HG03457 (cell line): ENCODE measurements around the gene ITLN1.
A peak's percentile ranks its signal among the peaks of the same experiment; 100 is the strongest.

Source experiments
- ATAC-seq: cut with Tn5 transposase; IDR thresholded peaks from one replicate; pipeline ENCODE4 v1.9.1; 2021; ENCODE audit warnings: moderate number of reproducible peaks; ENCODE audit not compliant: unreplicated experiment

ITLN1 gene

DNA sequence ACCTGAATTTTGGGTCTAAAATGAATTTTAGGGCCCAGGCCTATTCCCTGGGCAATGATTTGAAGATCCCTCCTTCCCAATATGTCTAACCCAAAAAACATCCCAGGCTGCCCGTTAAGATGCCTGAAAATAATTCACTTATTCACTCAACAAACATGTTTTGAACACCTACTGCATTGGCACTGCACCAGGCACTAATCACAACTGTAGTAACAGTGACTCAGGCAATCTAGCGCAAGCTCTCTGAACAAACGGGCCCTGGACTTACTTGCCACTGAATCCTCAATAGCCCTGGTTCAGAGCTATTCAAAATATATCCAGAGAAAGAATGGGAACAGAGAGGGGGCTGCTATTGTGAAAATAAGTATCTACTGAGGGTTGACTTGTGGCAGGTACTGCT is 26.5 kb downstream of the ITLN1 start:
- ATAC-seq = no peak

DNA sequence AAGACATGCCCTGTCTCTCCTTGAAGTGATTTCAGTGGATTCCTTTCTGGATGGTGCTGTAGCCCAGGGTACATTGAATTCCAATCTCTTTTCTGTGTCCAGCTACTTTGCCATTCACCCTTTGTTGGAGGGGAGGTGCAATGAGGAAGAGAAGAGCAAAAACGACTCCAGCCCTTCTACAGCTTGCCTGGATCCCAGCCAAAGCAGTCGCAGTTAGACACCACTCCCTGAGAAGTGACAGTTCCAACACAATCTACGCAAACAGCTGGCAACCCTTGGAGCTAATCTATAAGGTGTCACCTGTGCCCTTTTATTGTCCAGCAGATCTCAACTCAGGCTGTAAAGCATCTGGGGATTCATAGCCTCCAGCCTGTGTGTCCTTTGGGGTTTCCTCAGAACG is 26.9 kb downstream of the ITLN1 start:
- no peak for ATAC-seq

GRCh38 chr1:160855181-160855981 is 29.6 kb downstream of the ITLN1 start:
- ATAC-seq = peak; percentile 70

DNA sequence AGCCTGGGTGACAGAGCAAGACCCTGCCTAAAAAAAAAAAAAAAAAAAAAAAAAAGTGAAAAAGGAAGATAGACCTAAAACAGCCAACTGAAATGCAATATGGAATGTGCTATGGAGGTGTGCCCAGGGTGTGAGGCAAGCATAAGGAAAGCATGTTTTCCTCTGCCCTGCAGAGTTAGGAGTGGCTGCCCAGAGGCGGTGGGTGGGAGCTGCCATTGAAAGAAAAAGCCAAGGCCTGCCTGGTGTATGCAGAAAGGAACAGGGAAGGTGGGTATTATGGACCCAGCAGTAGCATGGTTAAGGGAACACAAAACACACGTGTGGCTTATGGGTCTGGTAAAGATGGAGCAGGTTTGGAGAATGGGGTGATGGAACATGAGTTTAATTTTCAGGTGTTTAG is 31.2 kb downstream of the ITLN1 start:
- no peak for ATAC-seq

- ATAC-seq = no peak
Observed at GRCh38 chr1:160853014-160853413, 32.0 kb downstream of the ITLN1 start.

GRCh38 chr1:160850993-160851392 is 34.0 kb downstream of the ITLN1 start:
- ATAC-seq = no peak

DNA sequence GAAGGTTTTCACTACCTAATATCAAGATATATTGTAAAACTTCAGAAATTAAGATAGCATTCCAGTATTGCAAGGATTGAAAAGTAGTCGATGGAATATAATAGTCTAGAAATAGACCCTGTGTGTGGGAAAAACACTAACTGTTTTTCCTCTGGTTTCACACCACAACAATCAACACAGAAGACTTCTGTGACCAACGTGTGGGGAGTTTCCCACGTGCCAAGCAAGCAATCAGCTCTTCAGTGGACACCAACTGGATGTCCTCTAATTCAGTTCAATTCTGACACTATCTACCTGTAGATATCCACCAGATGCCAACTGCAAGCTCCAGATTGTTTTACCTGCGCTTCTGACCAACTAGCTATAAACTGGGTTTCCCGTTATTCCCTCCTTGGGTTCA is 34.4 kb downstream of the ITLN1 start:
- no peak for ATAC-seq

DNA sequence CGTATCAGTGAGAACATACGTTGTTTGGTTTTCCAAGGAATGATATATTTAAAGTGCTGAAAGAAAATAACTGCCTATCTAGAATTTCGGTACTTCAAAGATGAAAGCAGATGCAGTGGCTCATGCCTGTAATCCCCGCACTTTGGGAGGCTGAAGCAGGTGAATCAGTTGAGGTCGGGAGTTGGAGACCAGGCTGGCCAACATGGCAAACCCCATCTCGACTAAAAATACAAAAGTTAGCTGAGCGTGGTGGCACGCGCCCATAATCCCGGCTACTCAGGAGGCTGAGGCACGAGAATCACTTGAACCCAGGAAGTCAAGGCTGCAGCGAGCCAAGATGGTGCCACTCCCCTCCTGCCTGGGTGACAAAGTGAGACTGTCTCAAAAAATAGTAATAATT is 38.7 kb downstream of the ITLN1 start:
- ATAC-seq = no peak

- no peak for ATAC-seq
Observed at GRCh38 chr1:160844447-160845232, 40.3 kb downstream of the ITLN1 start.

GRCh38 chr1:160841079-160841478 is 43.9 kb downstream of the ITLN1 start:
- ATAC-seq = no peak

DNA sequence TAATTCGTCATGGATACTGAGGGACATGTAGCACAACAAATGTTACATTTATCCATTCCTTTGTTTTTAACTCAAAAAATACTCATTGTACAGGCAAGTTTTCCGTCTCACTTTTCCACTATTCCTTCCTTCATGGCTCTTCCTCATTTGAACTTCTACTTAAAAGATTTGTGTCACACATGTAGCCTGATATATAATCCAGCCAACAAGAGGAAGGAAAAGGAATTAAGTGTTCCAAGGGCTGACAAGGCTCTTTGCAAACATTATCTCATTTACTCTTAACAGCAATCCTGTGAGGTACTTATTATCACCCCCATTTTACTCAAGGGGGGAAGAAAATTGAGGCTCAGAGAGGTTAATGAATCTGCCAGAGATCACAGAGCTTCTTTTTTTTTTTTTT is 45.2 kb downstream of the ITLN1 start:
- no peak for ATAC-seq

DNA sequence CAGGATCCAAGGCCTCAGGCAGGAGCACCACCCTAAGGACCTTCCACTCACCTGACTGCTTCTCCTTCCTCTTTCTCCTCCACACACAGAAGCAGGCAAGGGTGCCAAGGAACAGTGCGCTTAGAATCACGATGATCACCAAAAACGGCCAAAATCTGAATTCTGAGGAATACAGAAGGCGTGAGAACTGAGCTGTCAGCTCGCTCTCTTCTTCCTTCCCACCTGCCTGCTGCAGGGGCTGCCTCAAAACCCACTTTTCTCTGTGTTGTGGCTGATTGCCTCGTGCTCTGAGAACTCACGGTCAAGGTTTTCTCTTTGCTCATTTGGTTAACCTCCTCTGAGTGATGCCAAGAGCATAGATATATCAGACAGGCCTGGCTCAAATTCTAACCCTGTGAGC is 46.1 kb downstream of the ITLN1 start:
- ATAC-seq = no peak

DNA sequence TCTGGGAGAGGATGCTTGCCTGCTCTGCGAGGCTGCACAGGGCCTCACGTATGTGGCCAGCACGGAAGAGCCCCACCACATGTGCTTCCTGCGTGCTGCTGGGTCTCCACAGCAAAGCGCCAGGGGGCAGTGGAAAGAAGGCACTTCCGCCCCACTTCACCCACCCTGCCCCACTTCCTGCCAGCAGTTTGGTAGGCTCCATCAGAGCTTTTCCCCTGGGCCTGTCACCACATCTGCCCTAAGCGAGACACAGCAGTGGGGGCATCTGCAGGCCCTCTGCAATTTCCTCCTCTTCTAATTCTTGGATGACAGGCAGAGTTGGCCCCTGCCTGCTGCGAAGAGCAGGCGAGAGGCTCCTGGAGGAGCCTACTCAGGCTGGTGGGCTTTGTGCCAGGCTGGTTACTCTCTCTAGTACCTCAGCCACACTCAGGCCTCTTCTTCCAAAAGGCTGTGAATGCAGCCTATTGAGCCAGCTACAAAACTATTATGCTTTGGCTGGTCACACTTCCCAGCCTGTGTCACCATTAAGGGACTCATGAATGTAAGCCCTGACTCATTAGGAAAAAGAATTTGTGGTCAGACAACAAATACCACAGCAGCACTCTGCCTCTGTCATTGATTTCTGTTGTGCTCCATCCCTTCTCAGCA is 47.3 kb downstream of the ITLN1 start:
- peak; percentile 67 for ATAC-seq

DNA sequence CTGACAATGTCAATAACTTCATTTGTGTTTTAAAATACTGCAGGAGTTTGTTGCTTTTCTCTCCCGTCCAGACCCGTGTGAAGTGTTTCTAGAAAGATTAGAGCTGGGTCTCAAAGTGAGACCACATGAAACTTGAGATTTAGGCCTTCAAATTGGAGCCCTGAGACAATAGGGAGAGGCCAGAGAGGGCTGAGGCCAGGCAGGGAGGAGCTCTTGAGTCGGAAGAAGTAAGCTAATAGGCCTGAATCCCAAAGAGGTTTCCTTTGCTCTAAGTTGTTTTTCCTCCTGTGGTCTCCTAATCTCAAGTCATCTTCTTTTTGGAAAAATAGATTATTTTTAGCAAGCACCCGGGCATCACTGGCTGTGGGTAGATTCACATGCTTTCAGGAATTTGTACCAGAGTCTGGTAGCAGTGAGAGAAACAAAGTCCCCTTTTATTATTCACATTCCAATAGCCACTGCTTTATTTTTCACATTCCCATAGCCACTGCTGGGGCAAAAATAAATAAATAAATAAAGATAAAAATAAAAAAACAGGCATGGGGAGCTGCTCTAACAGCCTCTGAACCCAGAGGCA is 47.9 kb downstream of the ITLN1 start:
- ATAC-seq = no peak

DNA sequence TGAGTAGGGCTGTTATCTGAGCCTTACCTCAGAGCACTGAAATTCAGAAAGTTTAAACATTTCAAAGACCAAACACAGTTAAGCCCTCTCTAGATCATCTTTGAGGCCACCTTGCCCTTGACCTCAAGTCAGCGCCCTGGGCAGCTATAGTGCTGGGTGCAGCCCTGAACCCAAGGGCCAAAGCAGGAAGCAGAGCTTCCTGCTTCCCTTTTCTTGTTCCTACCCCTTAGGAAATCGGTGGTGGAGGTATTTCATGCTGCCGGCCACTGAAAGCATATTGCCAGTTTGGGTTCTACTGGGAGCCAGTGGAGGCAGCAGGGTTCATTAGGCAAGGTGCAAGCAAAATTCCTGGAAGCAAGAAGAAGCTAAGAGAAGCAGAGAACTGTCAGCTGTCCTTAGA is 48.4 kb downstream of the ITLN1 start:
- no peak for ATAC-seq

- ATAC-seq = no peak
Observed at GRCh38 chr1:160835751-160836150, 49.2 kb downstream of the ITLN1 start.

DNA sequence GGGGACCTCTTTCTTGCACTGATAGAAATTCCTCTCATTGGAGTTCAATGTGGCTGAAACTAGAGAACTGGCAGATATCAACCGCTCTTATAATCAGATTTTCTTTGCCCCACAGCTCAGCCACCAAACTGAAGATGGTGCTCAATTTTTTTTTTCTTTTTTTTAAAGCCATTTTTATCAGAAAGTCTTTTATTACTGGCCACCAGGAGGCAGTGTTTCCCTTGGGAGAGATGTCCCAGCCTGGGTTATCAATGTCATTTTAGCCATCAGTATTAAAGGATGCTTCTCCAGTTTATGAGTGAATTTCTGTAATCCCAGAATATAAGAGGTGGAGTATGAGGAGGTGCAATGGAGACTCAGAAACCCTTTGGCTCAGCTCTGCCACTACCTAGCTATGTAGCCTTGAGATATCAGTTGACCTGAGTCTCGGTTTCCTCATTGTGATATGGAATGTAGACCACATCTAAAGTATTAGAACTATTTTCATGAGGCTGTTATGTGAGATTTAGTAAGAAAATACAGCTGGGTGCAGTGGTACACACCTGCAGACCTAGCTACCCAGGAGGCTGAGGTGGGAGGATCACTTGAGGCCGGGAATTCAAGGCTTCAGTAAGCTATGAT is 49.9 kb downstream of the ITLN1 start:
- ATAC-seq = no peak

GRCh38 chr1:160830321-160831153 is 54.4 kb downstream of the ITLN1 start:
- no peak for ATAC-seq

GRCh38 chr1:160829766-160830165 is 55.2 kb downstream of the ITLN1 start:
- no peak for ATAC-seq

DNA sequence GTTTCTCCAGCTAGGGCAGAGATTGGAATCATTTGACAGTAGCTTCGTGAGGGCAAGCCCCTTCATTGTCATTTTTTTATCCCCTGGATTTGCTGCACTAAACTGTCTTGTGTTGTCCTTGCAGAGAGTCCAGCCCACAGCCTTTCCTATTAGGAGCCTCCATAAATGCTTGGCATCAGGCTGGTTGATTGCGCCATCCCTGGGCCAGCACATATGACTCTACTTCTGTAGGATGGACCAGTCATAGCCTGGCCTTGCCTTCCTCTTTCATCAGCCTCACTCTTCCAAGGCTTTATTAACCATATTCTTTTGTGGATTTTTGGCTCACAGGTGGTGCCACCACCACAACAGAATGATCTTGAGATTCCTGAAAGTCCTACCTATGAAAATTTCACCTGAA is 57.6 kb downstream of the ITLN1 start:
- ATAC-seq = no peak
